CD4-positive, alpha-beta memory T cell (primary cell): ENCODE measurements around the gene CTNND2. TPM values are rescaled to one million over a fixed set of nuclear protein-coding genes. Genes with fewer than 3 reads are reported as not detected.
"Not testable (repeated sequence)": the region's sequence is repeated elsewhere in the genome, so short reads cannot be mapped to it uniquely, and the experiment has no call there.

ENCODE experiments used
- CTCF ChIA-PET: fragments of 350-600 bp; sonication (Branson Sonifier 250); formaldehyde crosslinking; loops from one replicate; lab custom pipeline; 2021; ENCODE audit warnings: inconsistent platforms; ENCODE audit not compliant: partially characterized antibody; lab: Charles Lee
- POLR2A ChIA-PET: fragments of 350-600 bp; sonication (Branson Sonifier 250); formaldehyde crosslinking; loops from one replicate; lab custom pipeline; 2021; ENCODE audit not compliant: partially characterized antibody; lab: Charles Lee
- DNase-seq, 5 donors: peaks; one replicate each; pipeline versions ENCODE4 v3.0.0 to v3.0.0-alpha.2; 2020 to 2022; ENCODE audit warnings: mixed read lengths in 1 of 5
- H3K27ac ChIP-seq: one replicate; pipeline ENCODE4 v1.7.0; 2013; ENCODE audit warnings: low read depth, low read length
- H3K27me3 ChIP-seq: 2 replicates; pipeline ENCODE4 v1.7.0; 2013; ENCODE audit warnings: mild to moderate bottlenecking, low read length, moderate library complexity; ENCODE audit not compliant: insufficient read depth
- H3K36me3 ChIP-seq: 2 replicates; pipeline ENCODE4 v1.7.0; 2013; ENCODE audit warnings: mild to moderate bottlenecking, low read length, moderate library complexity; ENCODE audit not compliant: insufficient read depth
- H3K4me1 ChIP-seq: 2 replicates; pipeline ENCODE4 v1.7.0; 2013; ENCODE audit warnings: mild to moderate bottlenecking, low read length, moderate library complexity; ENCODE audit not compliant: insufficient read depth
- H3K4me3 ChIP-seq, 2 donors: one replicate each; pipeline ENCODE4 v1.7.0; 2013; ENCODE audit warnings: low read length in 2 of 2, mild to moderate bottlenecking in 1 of 2
- H3K9me3 ChIP-seq, 2 donors: one replicate each; pipeline ENCODE4 v1.7.0; 2013; ENCODE audit warnings: low read length in 2 of 2, control low read depth in 1 of 2; ENCODE audit not compliant: control insufficient read depth in 1 of 2
- H3K27ac Mint-ChIP-seq, 7 donors: one replicate each; pipeline ENCODE4 v1.8.0; 2020 to 2021; ENCODE audit warnings: mixed read lengths in 7 of 7, mild to moderate bottlenecking in 6 of 7, inconsistent platforms in 3 of 7, moderate library complexity in 3 of 7
- H3K27me3 Mint-ChIP-seq, 2 donors: one replicate each; pipeline ENCODE4 v1.8.0; 2020 to 2021; ENCODE audit warnings: mixed read lengths in 2 of 2
- H3K36me3 Mint-ChIP-seq, 2 donors: one replicate each; pipeline ENCODE4 v1.8.0; 2020 to 2021; ENCODE audit warnings: mixed read lengths in 2 of 2, inconsistent platforms in 1 of 2, mild to moderate bottlenecking in 1 of 2
- H3K4me1 Mint-ChIP-seq, 4 donors: one replicate each; pipeline ENCODE4 v1.8.0; 2020 to 2021; ENCODE audit warnings: mixed read lengths in 4 of 4, mild to moderate bottlenecking in 1 of 4
- H3K4me3 Mint-ChIP-seq, 8 donors: one replicate each; pipeline ENCODE4 v1.8.0; 2020 to 2021; ENCODE audit warnings: mixed read lengths in 8 of 8, mild to moderate bottlenecking in 7 of 8, moderate library complexity in 6 of 8, inconsistent platforms in 3 of 8
- H3K9me3 Mint-ChIP-seq, 8 donors: one replicate each; pipeline ENCODE4 v1.8.0; 2020 to 2021; ENCODE audit warnings: mixed read lengths in 8 of 8, mild to moderate bottlenecking in 5 of 8, inconsistent platforms in 3 of 8, moderate library complexity in 1 of 8
- intact Hi-C: fragments of 100-400 bp; cut with micrococcal nuclease; formaldehyde crosslinking; loops from one replicate; pipeline ENCODE4 v1.15.1; 2023
- polyA plus RNA-seq, 2 donors: library from polyadenylated mRNA; unstranded; fragments of 300-500 nt; fragmentation: Illumina TruSeq; gene quantifications; one replicate each; pipeline ENCODE4 v1.2.3, GENCODE V29; 2021
- total RNA-seq, 2 experiments: library from RNA; stranded (reverse); gene quantifications; one replicate each; pipeline ENCODE4 v1.2.3, GENCODE V29; 2021

The CTNND2 gene
- total and polyA plus RNA-seq, 4 experiments from 2014 or later = 0.65 TPM; not detected in 3

DNA sequence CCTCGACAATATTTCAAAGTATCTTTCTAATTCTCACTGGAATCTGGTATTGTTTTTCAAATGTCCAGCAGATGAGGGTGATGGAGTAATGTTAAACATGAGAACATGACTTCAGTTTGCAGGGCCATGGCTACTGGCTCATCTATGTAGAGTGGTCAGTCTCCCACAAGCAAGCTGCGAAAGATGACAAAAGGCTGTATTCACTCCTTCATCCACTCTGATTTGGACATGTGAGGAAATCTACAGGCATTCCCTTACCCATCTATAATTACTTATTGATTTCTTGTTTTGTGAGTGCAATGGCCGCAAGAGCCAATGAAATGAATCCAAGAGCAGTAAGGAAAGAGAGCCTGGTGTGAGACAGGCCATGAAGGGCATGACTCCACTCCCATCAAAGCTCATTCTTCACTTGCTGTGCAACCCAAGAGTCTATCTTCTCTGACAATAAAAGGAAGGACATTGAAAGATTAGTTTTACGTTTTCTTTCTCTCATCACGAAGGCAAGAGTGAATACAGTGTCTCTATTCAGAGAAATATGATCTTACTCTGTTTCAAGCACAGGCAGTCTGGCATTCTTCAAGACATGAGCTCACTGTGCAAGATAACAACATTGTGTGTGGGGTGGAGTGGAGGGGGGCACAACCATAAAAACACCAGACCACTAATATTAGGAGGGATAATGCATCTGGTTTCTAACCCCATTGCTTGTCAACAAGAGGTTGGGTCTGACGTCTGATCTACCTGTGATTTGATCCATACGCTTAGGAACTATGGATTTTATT lies 893.6 kb downstream of the CTNND2 start:
- Mint-ChIP-seq H3K36me3 (no peaks in the 10 kb centered on the region), H3K4me1 (no peaks in the 10 kb centered on the region), H3K9me3 (peaks cover 0 to 3% (median 0%) of the 10 kb centered on the region in 8 donors), H3K4me3 (no peak overlapping the region), H3K27me3 (peaks cover 2 to 4% of the 10 kb centered on the region in 2 donors), H3K27ac (no peak overlapping the region)
- no peaks in the 10 kb centered on the region for H3K4me1 ChIP-seq
- H3K4me3 ChIP-seq = no peak overlapping the region
- POLR2A ChIA-PET = no interaction called here
- CTCF ChIA-PET = interaction anchor here (0.8 kb wide), 1 partner anchor 23 kb away, joined by 3 read pairs; no protein-coding TSS in a partner anchor
- no peak for DNase-seq
- H3K9me3 ChIP-seq = no peaks in the 10 kb centered on the region
- H3K27me3 ChIP-seq = no peaks in the 10 kb centered on the region
- intact Hi-C loops = no loop called here
- no peak overlapping the region for H3K27ac ChIP-seq
- no peaks in the 10 kb centered on the region for H3K36me3 ChIP-seq

DNA sequence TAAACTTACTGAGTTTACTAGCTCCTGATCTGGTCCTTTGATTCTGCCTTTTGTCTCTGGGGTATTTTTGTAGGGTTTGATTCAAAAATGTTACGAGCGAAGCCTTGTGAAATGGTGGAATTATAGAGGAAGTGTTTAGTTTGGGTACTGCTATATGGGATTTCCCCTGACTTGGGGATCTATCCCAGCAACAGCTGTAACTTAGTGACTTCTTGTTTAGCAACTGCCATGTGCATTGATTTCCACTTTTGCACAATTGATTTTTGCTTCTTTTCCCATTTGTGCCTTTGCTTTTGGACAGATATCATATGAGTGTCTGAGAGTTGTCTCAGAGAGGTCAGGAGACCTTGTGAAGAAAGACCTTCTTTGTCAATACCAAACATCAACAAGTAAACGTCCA lies 894.7 kb downstream of the CTNND2 start:
- no peaks in the 10 kb centered on the region for H3K27me3 ChIP-seq
- POLR2A ChIA-PET = no interaction called here

DNA sequence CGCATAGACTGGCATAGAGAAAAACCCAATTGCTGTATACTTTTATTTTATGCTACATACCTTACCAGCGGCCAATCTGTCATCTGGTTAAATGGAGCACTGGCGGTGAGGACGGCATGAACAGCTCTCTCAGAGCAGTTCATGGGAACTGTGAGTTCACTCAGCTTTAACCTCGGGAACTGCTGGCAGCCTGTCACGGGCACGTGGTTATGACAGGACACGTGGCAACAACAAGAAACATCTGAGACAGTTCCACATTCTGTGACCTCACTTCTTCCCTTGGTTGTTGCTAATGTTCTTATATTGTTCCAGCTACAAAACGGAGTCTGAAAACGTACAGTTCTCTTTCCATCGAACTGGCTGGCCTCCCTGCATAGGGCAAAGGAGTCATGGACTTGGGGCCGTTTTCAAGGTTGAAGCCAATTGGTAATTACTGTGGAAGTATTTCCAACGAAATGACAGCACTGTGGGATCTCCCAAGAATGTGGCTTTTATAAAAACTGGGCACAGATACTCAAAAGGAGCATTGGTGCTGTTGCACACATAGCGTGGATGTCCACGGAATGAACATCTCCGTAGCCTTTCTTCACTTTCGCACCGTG lies 896.9 kb downstream of the CTNND2 start:
- H3K9me3 ChIP-seq = no peaks in the 10 kb centered on the region
- Mint-ChIP-seq H3K36me3 (no peaks in the 10 kb centered on the region), H3K4me3 (no peak overlapping the region), H3K27me3 (peaks cover 2 to 10% of the 10 kb centered on the region in 2 donors), H3K9me3 (peaks cover 0 to 3% (median 0%) of the 10 kb centered on the region in 8 donors), H3K27ac (no peak overlapping the region), H3K4me1 (no peaks in the 10 kb centered on the region)
- no peaks in the 10 kb centered on the region for H3K27me3 ChIP-seq
- no peak overlapping the region for H3K27ac ChIP-seq
- H3K36me3 ChIP-seq = no peaks in the 10 kb centered on the region
- CTCF ChIA-PET = no interaction called here
- DNase-seq = no peak
- POLR2A ChIA-PET = no interaction called here
- no peaks in the 10 kb centered on the region for H3K4me1 ChIP-seq
- intact Hi-C loops = no loop called here
- H3K4me3 ChIP-seq = no peak overlapping the region

More for the DNA sequence above, 894.7 kb downstream of the CTNND2 start:
- no peak overlapping the region for H3K4me3 ChIP-seq
- intact Hi-C loops = no loop called here
- H3K27ac Mint-ChIP-seq = no peak overlapping the region
- H3K9me3 Mint-ChIP-seq = peaks cover 0 to 3% (median 0%) of the 10 kb centered on the region in 8 donors
- no peak for DNase-seq
- no peaks in the 10 kb centered on the region for H3K4me1 ChIP-seq
- H3K4me3 Mint-ChIP-seq = no peak overlapping the region
- no peaks in the 10 kb centered on the region for H3K36me3 Mint-ChIP-seq
- H3K9me3 ChIP-seq = no peaks in the 10 kb centered on the region
- H3K36me3 ChIP-seq = no peaks in the 10 kb centered on the region
- H3K27me3 Mint-ChIP-seq = peaks cover 2 to 12% of the 10 kb centered on the region in 2 donors
- CTCF ChIA-PET = interaction anchor here (0.8 kb wide), 1 partner anchor 22 kb away, joined by 3 read pairs; no protein-coding TSS in a partner anchor
- no peaks in the 10 kb centered on the region for H3K4me1 Mint-ChIP-seq
- H3K27ac ChIP-seq = no peak overlapping the region

DNA sequence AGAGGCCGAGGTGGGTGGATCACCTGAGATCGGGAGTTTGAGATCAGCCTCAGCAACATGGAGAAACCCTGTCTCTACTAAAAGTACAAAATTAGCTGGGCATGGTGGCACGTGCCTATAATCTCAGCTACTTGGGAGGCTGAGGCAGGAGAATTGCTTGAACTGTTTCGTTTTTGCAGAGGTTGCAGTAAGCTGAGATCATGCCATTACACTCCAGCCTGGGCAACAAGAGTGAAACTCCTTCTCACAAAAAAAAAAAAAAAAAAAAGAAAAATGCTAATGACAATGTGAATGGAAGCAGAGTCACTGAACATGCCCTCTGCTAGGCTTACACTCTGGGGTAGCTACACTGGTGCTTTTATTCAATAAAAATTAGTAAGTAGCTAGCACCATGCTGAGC lies 899.7 kb downstream of the CTNND2 start:
- H3K9me3 Mint-ChIP-seq, H3K4me1 ChIP-seq, H3K36me3 Mint-ChIP-seq, H3K9me3 ChIP-seq, H3K4me1 Mint-ChIP-seq, CTCF ChIA-PET, DNase-seq, intact Hi-C loops, POLR2A ChIA-PET, H3K27ac ChIP-seq, H3K27ac Mint-ChIP-seq, H3K4me3 ChIP-seq, H3K27me3 Mint-ChIP-seq, H3K4me3 Mint-ChIP-seq, H3K27me3 ChIP-seq, H3K36me3 ChIP-seq: not testable (repeated sequence)

DNA sequence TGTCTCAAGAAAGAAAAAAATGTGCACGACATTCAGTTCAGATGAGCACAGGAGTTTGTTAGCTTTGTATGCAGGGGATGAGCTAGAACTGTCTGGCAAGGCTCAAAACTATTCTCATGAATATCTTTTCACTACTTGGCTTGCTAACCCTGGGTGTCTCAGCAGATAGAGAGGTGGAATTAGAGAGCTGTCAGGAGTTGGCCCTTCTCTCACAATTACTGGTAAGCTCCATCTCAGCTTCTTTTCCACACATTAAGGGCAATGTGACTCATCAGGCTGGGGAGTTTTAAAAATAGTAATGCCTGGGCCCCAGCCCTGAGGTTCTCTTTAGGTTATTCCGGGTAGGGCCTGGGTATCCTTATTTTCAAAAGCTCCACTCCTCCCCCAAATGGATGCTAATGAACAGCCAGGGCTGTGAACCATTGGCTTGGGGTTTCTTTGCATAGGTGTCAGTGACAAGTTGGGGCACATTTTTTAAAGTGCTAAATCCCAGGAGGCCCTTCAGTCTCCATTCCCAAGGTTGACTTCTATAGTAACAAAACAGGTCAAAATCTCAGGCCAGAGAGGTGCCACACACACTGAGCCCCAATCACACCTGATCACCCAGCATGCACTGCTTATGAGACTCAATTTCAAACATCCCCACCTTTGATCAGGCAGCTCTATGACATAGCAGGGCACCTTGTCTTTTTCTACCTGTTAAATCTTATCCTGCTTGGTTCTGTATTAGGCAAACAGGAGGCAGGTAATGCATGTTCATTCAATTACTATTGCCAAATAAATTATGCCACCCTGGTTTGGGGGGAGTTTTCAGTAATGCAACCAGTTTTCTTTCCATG lies 903.5 kb downstream of the CTNND2 start:
- peaks cover 5 to 8% of the 10 kb centered on the region in 2 donors for H3K27me3 Mint-ChIP-seq
- CTCF ChIA-PET = interaction anchor here (1.0 to 3.8 kb wide), 2 partner anchors 10 to 12 kb away, joined by 3 to 22 read pairs; no protein-coding TSS in a partner anchor
- H3K4me3 Mint-ChIP-seq = no peak overlapping the region

DNA sequence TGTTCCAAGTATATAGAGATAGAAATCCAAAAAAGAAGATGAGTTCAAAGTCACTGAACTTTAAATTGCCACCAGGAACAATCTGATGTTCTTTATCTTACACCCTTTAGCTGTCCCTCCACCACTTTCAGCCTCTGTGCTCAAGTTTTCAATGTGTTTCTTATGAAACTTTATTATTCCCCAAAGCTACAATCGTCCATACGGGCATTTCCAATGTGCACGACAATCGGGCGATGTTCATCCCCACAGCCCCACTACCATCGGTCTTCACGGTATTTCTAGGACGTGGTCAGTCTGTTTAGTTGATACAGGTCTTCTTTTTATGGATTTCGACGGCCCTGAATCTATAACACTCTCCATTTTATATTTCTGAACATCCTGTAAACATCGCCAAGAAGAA lies 904.5 kb downstream of the CTNND2 start:
- DNase-seq = no peak
- CTCF ChIA-PET = interaction anchor here (1.0 to 3.8 kb wide), 3 partner anchors 9 to 16 kb away, joined by 3 to 22 read pairs (median 3); no protein-coding TSS in a partner anchor
- Mint-ChIP-seq H3K27ac (no peak overlapping the region), H3K4me1 (no peaks in the 10 kb centered on the region), H3K4me3 (no peak overlapping the region), H3K9me3 (no peaks in the 10 kb centered on the region), H3K36me3 (no peaks in the 10 kb centered on the region), H3K27me3 (peaks cover 4 to 8% of the 10 kb centered on the region in 2 donors)
- intact Hi-C loops = no loop called here
- H3K27me3 ChIP-seq = no peaks in the 10 kb centered on the region
- H3K4me1 ChIP-seq = no peaks in the 10 kb centered on the region
- H3K9me3 ChIP-seq = no peaks in the 10 kb centered on the region
- POLR2A ChIA-PET = no interaction called here
- H3K4me3 ChIP-seq = no peak overlapping the region
- no peak overlapping the region for H3K27ac ChIP-seq
- H3K36me3 ChIP-seq = no peaks in the 10 kb centered on the region

More for the DNA sequence above, 903.5 kb downstream of the CTNND2 start:
- intact Hi-C loops = no loop called here
- H3K27ac ChIP-seq = no peak overlapping the region
- Mint-ChIP-seq H3K27ac (no peak overlapping the region), H3K4me1 (no peaks in the 10 kb centered on the region), H3K36me3 (no peaks in the 10 kb centered on the region), H3K9me3 (no peaks in the 10 kb centered on the region)
- POLR2A ChIA-PET = no interaction called here
- no peaks in the 10 kb centered on the region for H3K36me3 ChIP-seq
- no peaks in the 10 kb centered on the region for H3K9me3 ChIP-seq
- H3K27me3 ChIP-seq = no peaks in the 10 kb centered on the region
- no peak overlapping the region for H3K4me3 ChIP-seq
- DNase-seq = no peak
- H3K4me1 ChIP-seq = no peaks in the 10 kb centered on the region

DNA sequence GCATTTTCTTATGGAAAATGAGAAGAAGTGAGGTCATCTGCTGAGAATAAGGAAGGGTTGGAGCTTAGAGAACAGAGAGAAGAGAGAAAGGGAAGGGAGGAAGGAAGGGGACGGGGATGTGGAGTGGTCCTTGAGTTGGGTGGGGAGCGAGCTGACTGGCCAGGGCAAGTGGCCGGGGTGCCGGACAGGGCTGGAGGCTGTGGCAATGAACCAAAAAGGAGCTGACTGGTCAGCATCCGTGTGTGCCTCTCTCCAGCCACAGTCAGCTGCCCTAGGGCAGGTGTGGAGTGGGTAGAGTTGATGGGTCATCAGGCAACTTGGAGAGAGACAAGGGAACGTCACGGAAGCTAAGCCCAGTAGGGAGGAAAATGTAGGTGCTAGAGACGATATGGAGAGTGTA lies 908.4 kb downstream of the CTNND2 start:
- H3K9me3 Mint-ChIP-seq = no peaks in the 10 kb centered on the region
- H3K4me3 ChIP-seq = no peak overlapping the region
- H3K4me3 Mint-ChIP-seq = no peak overlapping the region
- ChIA-PET POLR2A (no interaction called here), CTCF (no interaction called here)
- H3K27me3 Mint-ChIP-seq = peaks cover 6 to 7% of the 10 kb centered on the region in 2 donors
- H3K36me3 ChIP-seq = no peaks in the 10 kb centered on the region
- DNase-seq = no peak
- H3K27ac Mint-ChIP-seq = no peak overlapping the region
- no peak overlapping the region for H3K27ac ChIP-seq
- intact Hi-C loops = no loop called here
- H3K27me3 ChIP-seq = no peaks in the 10 kb centered on the region
- no peaks in the 10 kb centered on the region for H3K4me1 Mint-ChIP-seq
- no peaks in the 10 kb centered on the region for H3K36me3 Mint-ChIP-seq
- H3K9me3 ChIP-seq = no peaks in the 10 kb centered on the region
- no peaks in the 10 kb centered on the region for H3K4me1 ChIP-seq
